Measurements from ENCODE around the gene VPS52.
"Not testable (repeated sequence)": the region's sequence is repeated elsewhere in the genome, so short reads cannot be mapped to it uniquely, and the experiment has no call there.

DNA sequence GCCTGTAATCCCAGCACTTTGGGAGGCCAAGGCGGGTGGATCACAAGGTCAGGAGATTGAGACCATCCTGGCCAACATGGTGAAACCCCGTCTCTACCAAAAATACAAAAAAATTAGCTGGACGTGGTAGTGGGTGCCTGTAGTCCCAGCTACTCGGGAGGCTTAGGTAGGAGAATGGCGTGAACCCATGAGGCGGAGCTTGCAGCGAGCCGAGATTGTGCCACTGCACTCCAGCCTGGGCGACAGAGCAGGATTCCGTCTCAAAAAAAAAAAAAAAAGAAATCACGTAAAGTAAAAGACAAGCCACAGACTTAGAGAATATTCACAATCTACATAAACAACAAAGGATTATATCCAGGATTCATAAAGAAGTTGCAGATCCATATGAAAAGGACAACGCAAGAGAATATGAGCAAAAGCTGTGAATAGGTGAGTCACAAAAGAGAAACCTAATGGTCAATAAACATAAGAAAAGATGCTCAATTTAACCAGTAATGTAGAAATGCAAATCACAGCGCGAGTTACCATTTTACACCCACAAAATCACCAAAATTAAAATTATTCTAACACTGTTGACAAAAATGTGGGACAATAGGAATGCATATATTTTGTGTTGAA is 45.1 kb downstream of the VPS52 start:
- TF ChIP-seq, protein P1, sequence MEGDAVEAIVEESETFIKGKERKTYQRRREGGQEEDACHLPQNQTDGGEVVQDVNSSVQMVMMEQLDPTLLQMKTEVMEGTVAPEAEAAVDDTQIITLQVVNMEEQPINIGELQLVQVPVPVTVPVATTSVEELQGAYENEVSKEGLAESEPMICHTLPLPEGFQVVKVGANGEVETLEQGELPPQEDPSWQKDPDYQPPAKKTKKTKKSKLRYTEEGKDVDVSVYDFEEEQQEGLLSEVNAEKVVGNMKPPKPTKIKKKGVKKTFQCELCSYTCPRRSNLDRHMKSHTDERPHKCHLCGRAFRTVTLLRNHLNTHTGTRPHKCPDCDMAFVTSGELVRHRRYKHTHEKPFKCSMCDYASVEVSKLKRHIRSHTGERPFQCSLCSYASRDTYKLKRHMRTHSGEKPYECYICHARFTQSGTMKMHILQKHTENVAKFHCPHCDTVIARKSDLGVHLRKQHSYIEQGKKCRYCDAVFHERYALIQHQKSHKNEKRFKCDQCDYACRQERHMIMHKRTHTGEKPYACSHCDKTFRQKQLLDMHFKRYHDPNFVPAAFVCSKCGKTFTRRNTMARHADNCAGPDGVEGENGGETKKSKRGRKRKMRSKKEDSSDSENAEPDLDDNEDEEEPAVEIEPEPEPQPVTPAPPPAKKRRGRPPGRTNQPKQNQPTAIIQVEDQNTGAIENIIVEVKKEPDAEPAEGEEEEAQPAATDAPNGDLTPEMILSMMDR (IDR thresholded peaks at IDR 0.05) = not testable (repeated sequence)
- not testable (repeated sequence) for TF ChIP-seq EP300, POLR2AphosphoS5 (IDR thresholded peaks at IDR 0.05)
